ENCODE data around the gene WDR72. TPM values are rescaled to one million over a fixed set of nuclear protein-coding genes. Genes with fewer than 3 reads are reported as not detected.

WDR72 gene
- total RNA-seq, 1 donor from 2014 or later, result under 0.01 TPM

- DNase-seq (ENCODE audit: low read depth) (peak; percentile 37), FAIRE-seq (no peak)
- Histone ChIP-seq H3K27me3 (ENCODE audit: control insufficient read depth, insufficient read depth, low read length) (no peaks in the 10 kb centered on the region), H3K4me3 (ENCODE audit: low read depth, low read length) (no peak overlapping the region), H3K36me3 (ENCODE audit: control insufficient read depth, insufficient read depth, low read length) (no peaks in the 10 kb centered on the region)
- TF ChIP-seq CTCF (IDR thresholded peaks at IDR 0.05; ENCODE audit: insufficient read depth, low read length, severe bottlenecking), result no peak
These were observed 219.6 kb downstream of the WDR72 start for GRCh38 chr15:53539878-53540277.

- no peak for FAIRE-seq
- no peak for TF ChIP-seq CTCF (IDR thresholded peaks at IDR 0.05; ENCODE audit: insufficient read depth, low read length, severe bottlenecking)
- no peaks in the 10 kb centered on the region for H3K27me3 ChIP-seq (ENCODE audit: control insufficient read depth, insufficient read depth, low read length)
- H3K4me3 ChIP-seq (ENCODE audit: low read depth, low read length), result no peak overlapping the region
- DNase-seq (ENCODE audit: low read depth), result no peak
- no peaks in the 10 kb centered on the region for H3K36me3 ChIP-seq (ENCODE audit: control insufficient read depth, insufficient read depth, low read length)
These were observed 222.9 kb downstream of the WDR72 start for GRCh38 chr15:53536479-53537120.

- Histone ChIP-seq H3K27me3 (ENCODE audit: control insufficient read depth, insufficient read depth, low read length) (no peaks in the 10 kb centered on the region), H3K4me3 (ENCODE audit: low read depth, low read length) (no peak overlapping the region), H3K36me3 (ENCODE audit: control insufficient read depth, insufficient read depth, low read length) (no peaks in the 10 kb centered on the region)
- FAIRE-seq (no peak), DNase-seq (ENCODE audit: low read depth) (no peak)
- TF ChIP-seq CTCF (IDR thresholded peaks at IDR 0.05; ENCODE audit: insufficient read depth, low read length, severe bottlenecking), result no peak
These were observed 223.6 kb downstream of the WDR72 start for GRCh38 chr15:53535886-53536285.

- FAIRE-seq (no peak), DNase-seq (ENCODE audit: low read depth) (peak; percentile 61)
- H3K36me3 ChIP-seq (ENCODE audit: control insufficient read depth, insufficient read depth, low read length), result no peaks in the 10 kb centered on the region
- no peaks in the 10 kb centered on the region for H3K27me3 ChIP-seq (ENCODE audit: control insufficient read depth, insufficient read depth, low read length)
- H3K4me3 ChIP-seq (ENCODE audit: low read depth, low read length), result no peak overlapping the region
- TF ChIP-seq CTCF (IDR thresholded peaks at IDR 0.05; ENCODE audit: insufficient read depth, low read length, severe bottlenecking), result no peak
These were observed 225.2 kb downstream of the WDR72 start for GRCh38 chr15:53534105-53534839.

GRCh38 chr15:53530761-53531160, 228.7 kb downstream of the WDR72 start:
- H3K4me3 ChIP-seq (ENCODE audit: low read depth, low read length), result no peak overlapping the region
- no peak for DNase-seq (ENCODE audit: low read depth)
- no peaks in the 10 kb centered on the region for H3K27me3 ChIP-seq (ENCODE audit: control insufficient read depth, insufficient read depth, low read length)
- H3K36me3 ChIP-seq (ENCODE audit: control insufficient read depth, insufficient read depth, low read length), result no peaks in the 10 kb centered on the region
- no peak for FAIRE-seq
- TF ChIP-seq CTCF (IDR thresholded peaks at IDR 0.05; ENCODE audit: insufficient read depth, low read length, severe bottlenecking), result no peak
